ENCODE data around the gene LRRC26.

DNA sequence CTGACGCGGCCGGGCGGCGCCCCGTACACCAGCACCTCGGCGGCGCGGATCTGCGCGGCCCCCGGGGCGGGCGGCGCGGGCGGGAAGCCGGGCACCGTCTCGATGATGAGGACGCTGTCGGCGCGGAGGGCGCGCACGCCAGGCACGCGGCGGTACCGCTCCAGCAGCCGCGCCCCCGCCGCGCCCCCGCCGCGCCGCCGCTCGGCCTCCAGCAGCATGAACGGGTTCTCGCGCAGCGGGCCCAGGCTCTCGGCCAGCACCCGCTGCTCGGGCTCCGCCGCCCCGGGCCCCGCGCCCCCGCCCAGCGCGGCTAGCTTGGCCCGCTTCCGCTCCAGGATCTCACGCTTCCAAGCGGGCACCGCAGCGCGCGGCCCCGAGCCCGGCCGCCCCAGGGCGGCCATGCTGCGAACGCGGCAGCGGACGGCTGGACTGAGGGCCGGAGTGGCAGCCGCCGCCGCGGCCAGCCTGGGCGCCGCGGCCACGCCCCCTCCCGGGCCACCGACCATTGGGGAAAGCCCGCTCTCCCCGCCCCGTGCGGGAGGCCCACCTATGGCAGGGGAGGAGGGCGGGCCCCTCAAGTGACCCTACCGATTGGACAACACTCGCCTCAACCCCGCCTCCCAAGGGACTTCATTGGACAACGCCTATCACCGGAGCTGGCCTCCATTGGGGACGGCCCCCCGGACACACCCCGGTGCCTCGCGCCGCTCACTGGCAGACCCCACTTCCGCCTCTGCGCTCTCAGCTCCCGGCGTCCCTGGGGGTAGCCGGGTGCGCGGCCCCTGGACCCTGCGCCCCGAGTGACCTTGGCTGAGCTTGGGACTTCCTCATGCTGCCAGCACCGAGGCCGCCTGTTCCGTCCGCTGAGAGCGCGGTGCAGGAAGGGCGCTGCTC, 30.7 kb upstream of the LRRC26 start, which contains the start of gene TPRN:
- TF ChIP-seq, protein P1, sequence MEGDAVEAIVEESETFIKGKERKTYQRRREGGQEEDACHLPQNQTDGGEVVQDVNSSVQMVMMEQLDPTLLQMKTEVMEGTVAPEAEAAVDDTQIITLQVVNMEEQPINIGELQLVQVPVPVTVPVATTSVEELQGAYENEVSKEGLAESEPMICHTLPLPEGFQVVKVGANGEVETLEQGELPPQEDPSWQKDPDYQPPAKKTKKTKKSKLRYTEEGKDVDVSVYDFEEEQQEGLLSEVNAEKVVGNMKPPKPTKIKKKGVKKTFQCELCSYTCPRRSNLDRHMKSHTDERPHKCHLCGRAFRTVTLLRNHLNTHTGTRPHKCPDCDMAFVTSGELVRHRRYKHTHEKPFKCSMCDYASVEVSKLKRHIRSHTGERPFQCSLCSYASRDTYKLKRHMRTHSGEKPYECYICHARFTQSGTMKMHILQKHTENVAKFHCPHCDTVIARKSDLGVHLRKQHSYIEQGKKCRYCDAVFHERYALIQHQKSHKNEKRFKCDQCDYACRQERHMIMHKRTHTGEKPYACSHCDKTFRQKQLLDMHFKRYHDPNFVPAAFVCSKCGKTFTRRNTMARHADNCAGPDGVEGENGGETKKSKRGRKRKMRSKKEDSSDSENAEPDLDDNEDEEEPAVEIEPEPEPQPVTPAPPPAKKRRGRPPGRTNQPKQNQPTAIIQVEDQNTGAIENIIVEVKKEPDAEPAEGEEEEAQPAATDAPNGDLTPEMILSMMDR (IDR thresholded peaks at IDR 0.05; ENCODE audit: low read length): no peak
- no peak for TF ChIP-seq EZH2 (IDR thresholded peaks at IDR 0.05; ENCODE audit: borderline replicate concordance, low read length)

All from OCI-LY1 (cell line).